Breast epithelium (tissue), 3 donors: ENCODE results near the gene ACP4.

Source experiments
- CTCF ChIP-seq, 3 donors: fragments of 450-650 bp; IDR thresholded peaks; one replicate each; pipeline ENCODE4 v1.5.1; 2016 to 2017; ENCODE audit warnings: antibody characterized with exemption in 3 of 3, mild to moderate bottlenecking in 3 of 3, moderate library complexity in 3 of 3
- POLR2A ChIP-seq: fragments of 450-650 bp; IDR thresholded peaks from one replicate; pipeline ENCODE4 v1.6.1; 2016; ENCODE audit warnings: antibody characterized with exemption, mild to moderate bottlenecking, moderate library complexity
- POLR2AphosphoS5 ChIP-seq, 3 donors: sonication (generic); formaldehyde crosslinking; IDR thresholded peaks; one replicate each; pipeline ENCODE4 v1.6.1; 2017; ENCODE audit warnings: antibody characterized with exemption in 3 of 3

GRCh38 chr19:50823389-50824042 lies 33.3 kb downstream of the ACP4 start, which contains the start of gene KLK1:
- TF ChIP-seq POLR2A: no peak
- TF ChIP-seq CTCF (IDR thresholded peaks at IDR 0.05): no peak
- no peak for TF ChIP-seq POLR2AphosphoS5 (IDR thresholded peaks at IDR 0.05)
